Activated naive CD4-positive, alpha-beta T cell treated with anti-CD3 and anti-CD28 coated beads, Interleukin-2, amount 50 U/mL, for 24 hours (primary cell): ENCODE data around the gene TBC1D10B.

Source experiments
- H3K27ac Mint-ChIP-seq: one replicate; pipeline ENCODE4 v1.8.0; 2021; ENCODE audit warnings: mild to moderate bottlenecking, mixed read lengths
- H3K27me3 Mint-ChIP-seq: one replicate; pipeline ENCODE4 v1.8.0; 2021; ENCODE audit warnings: mixed read lengths
- H3K36me3 Mint-ChIP-seq: one replicate; pipeline ENCODE4 v1.8.0; 2021; ENCODE audit warnings: mixed read lengths
- H3K4me1 Mint-ChIP-seq: one replicate; pipeline ENCODE4 v1.8.0; 2021; ENCODE audit warnings: mixed read lengths
- H3K4me3 Mint-ChIP-seq: one replicate; pipeline ENCODE4 v1.8.0; 2021; ENCODE audit warnings: mild to moderate bottlenecking, mixed read lengths
- H3K9me3 Mint-ChIP-seq: one replicate; pipeline ENCODE4 v1.8.0; 2021; ENCODE audit warnings: mixed read lengths

The TBC1D10B gene

GRCh38 chr16:30370456-30371247 is at the start of gene TBC1D10B:
TSS of gene TBC1D10B (minus strand) at chr16:30370494. CDS start at chr16:30370183, 311 bp downstream.
- H3K27ac Mint-ChIP-seq, result peak within 1 kb of the TSS; percentile 96
- H3K4me1 Mint-ChIP-seq, result peaks cover 45% of the 10 kb centered on the region
- no peaks in the 10 kb centered on the region for H3K36me3 Mint-ChIP-seq
- H3K9me3 Mint-ChIP-seq, result no peaks in the 10 kb centered on the region
- peak within 1 kb of the TSS; percentile 95 for H3K4me3 Mint-ChIP-seq
- no peaks in the 10 kb centered on the region for H3K27me3 Mint-ChIP-seq

GRCh38 chr16:30418350-30419181 is 48.3 kb upstream of the TBC1D10B start:
- H3K4me1 Mint-ChIP-seq, result peaks cover 23% of the 10 kb centered on the region
- peak overlapping the region; percentile 23 for H3K27ac Mint-ChIP-seq

GRCh38 chr16:30417529-30418349 is 47.4 kb upstream of the TBC1D10B start:
- H3K36me3 Mint-ChIP-seq, result peaks cover 3% of the 10 kb centered on the region
- peak overlapping the region; percentile 23 for H3K27ac Mint-ChIP-seq
- H3K9me3 Mint-ChIP-seq, result no peaks in the 10 kb centered on the region
- H3K4me1 Mint-ChIP-seq, result peaks cover 26% of the 10 kb centered on the region
- no peaks in the 10 kb centered on the region for H3K27me3 Mint-ChIP-seq
- peak overlapping the region; percentile 58 for H3K4me3 Mint-ChIP-seq

More at GRCh38 chr16:30418350-30419181, 48.3 kb upstream of the TBC1D10B start:
- Mint-ChIP-seq H3K36me3 (peaks cover 3% of the 10 kb centered on the region), H3K27me3 (no peaks in the 10 kb centered on the region), H3K4me3 (peak overlapping the region; percentile 58), H3K9me3 (no peaks in the 10 kb centered on the region)

- Mint-ChIP-seq H3K9me3 (no peaks in the 10 kb centered on the region), H3K4me3 (peak overlapping the region; percentile 68), H3K4me1 (peaks cover 30% of the 10 kb centered on the region), H3K27me3 (no peaks in the 10 kb centered on the region), H3K36me3 (peaks cover 5% of the 10 kb centered on the region), H3K27ac (peak overlapping the region; percentile 74)
Observed at GRCh38 chr16:30416624-30417528, 46.6 kb upstream of the TBC1D10B start.

GRCh38 chr16:30416047-30416603 is 45.8 kb upstream of the TBC1D10B start:
- Mint-ChIP-seq H3K36me3 (peaks cover 6% of the 10 kb centered on the region), H3K27ac (peak overlapping the region; percentile 8), H3K27me3 (no peaks in the 10 kb centered on the region), H3K9me3 (no peaks in the 10 kb centered on the region), H3K4me1 (peaks cover 31% of the 10 kb centered on the region), H3K4me3 (no peak overlapping the region)

- Mint-ChIP-seq H3K27me3 (no peaks in the 10 kb centered on the region), H3K27ac (no peak overlapping the region), H3K9me3 (no peaks in the 10 kb centered on the region), H3K4me1 (peaks cover 38% of the 10 kb centered on the region), H3K4me3 (no peak overlapping the region), H3K36me3 (peaks cover 8% of the 10 kb centered on the region)
Observed at GRCh38 chr16:30414159-30414558, 43.9 kb upstream of the TBC1D10B start.

GRCh38 chr16:30413112-30413806 is 43.0 kb upstream of the TBC1D10B start:
- peak overlapping the region; percentile 51 for H3K27ac Mint-ChIP-seq
- H3K4me3 Mint-ChIP-seq, result no peak overlapping the region
- H3K27me3 Mint-ChIP-seq, result no peaks in the 10 kb centered on the region
- H3K4me1 Mint-ChIP-seq, result peaks cover 39% of the 10 kb centered on the region
- H3K36me3 Mint-ChIP-seq, result peaks cover 8% of the 10 kb centered on the region
- H3K9me3 Mint-ChIP-seq, result no peaks in the 10 kb centered on the region

- Mint-ChIP-seq H3K27me3 (no peaks in the 10 kb centered on the region), H3K4me1 (peaks cover 32% of the 10 kb centered on the region), H3K9me3 (no peaks in the 10 kb centered on the region), H3K4me3 (peak overlapping the region; percentile 81), H3K36me3 (peaks cover 5% of the 10 kb centered on the region), H3K27ac (no peak overlapping the region)
Observed at GRCh38 chr16:30409125-30410060, 39.1 kb upstream of the TBC1D10B start.

- Mint-ChIP-seq H3K27ac (peak overlapping the region; percentile 79), H3K4me1 (peaks cover 27% of the 10 kb centered on the region), H3K27me3 (no peaks in the 10 kb centered on the region), H3K4me3 (peak overlapping the region; percentile 81), H3K9me3 (no peaks in the 10 kb centered on the region), H3K36me3 (peaks cover 5% of the 10 kb centered on the region)
Observed at GRCh38 chr16:30407804-30408534, 37.7 kb upstream of the TBC1D10B start.

- no peaks in the 10 kb centered on the region for H3K9me3 Mint-ChIP-seq
- H3K4me1 Mint-ChIP-seq, result peaks cover 27% of the 10 kb centered on the region
- H3K4me3 Mint-ChIP-seq, result peak within 1 kb of the TSS; percentile 95
- no peaks in the 10 kb centered on the region for H3K27me3 Mint-ChIP-seq
- H3K27ac Mint-ChIP-seq, result peak within 1 kb of the TSS; percentile 100
- H3K36me3 Mint-ChIP-seq, result peaks cover 5% of the 10 kb centered on the region
Observed at GRCh38 chr16:30407102-30407803, 37.0 kb upstream of the TBC1D10B start, which contains the start of gene ZNF771. TSS of gene ZNF771 (plus strand) at chr16:30407606. CDS start at chr16:30408054, 448 bp downstream.

- no peaks in the 10 kb centered on the region for H3K27me3 Mint-ChIP-seq
- peak overlapping the region; percentile 95 for H3K4me3 Mint-ChIP-seq
- H3K4me1 Mint-ChIP-seq, result peaks cover 24% of the 10 kb centered on the region
- H3K27ac Mint-ChIP-seq, result peak overlapping the region; percentile 100
- peaks cover 2% of the 10 kb centered on the region for H3K36me3 Mint-ChIP-seq
- no peaks in the 10 kb centered on the region for H3K9me3 Mint-ChIP-seq
Observed at GRCh38 chr16:30406795-30407101, 36.5 kb upstream of the TBC1D10B start.
